PC-3 (cell line): ENCODE measurements around the gene ATP13A5. TPM values are rescaled to one million over a fixed set of nuclear protein-coding genes. Genes with fewer than 3 reads are reported as not detected.

Source experiments
- ATAC-seq: fragments of 200-7000 bp; cut with Tn5 transposase; 2 replicates; pipeline ENCODE4 v1.9.1; 2020; ENCODE audit warnings: mild to moderate bottlenecking, moderate library complexity
- BruUV-seq: library from RNA; stranded (reverse); fragments of 400-500 nt; replicated peaks from 2 replicates; lab custom pipeline; 2021; lab: Mats Ljungman, UMichigan
- CTCF ChIA-PET: fragments of 300-600 bp; sonication (Branson Sonifier 250); formaldehyde crosslinking; loops from one replicate; lab custom pipeline; 2022; ENCODE audit warnings: antibody characterized with exemption; lab: Charles Lee
- POLR2A ChIA-PET: fragments of 300-600 bp; sonication (Branson Sonifier 250); formaldehyde crosslinking; loops from one replicate; lab custom pipeline; 2022; ENCODE audit warnings: antibody characterized with exemption; ENCODE audit not compliant: unreplicated experiment; lab: Charles Lee
- DNase-seq: peaks from one replicate; pipeline ENCODE4 v3.0.0-alpha.2; 2015
- H2AFZ ChIP-seq: fragments of 300-600 bp; sonication (generic); 2 replicates; pipeline ENCODE4 v1.6.0; 2016; ENCODE audit warnings: antibody characterized with exemption, low read length
- H3F3A ChIP-seq: fragments of 300-600 bp; sonication (generic); one replicate; pipeline ENCODE4 v1.6.0; 2017; ENCODE audit warnings: antibody characterized with exemption, low read length, control low read depth, mild to moderate bottlenecking; ENCODE audit not compliant: unreplicated experiment
- H3K27ac ChIP-seq: fragments of 300-600 bp; sonication (generic); 2 replicates; pipeline ENCODE4 v1.5.1; 2016; ENCODE audit warnings: mild to moderate bottlenecking, low read length
- H3K27me3 ChIP-seq: fragments of 300-600 bp; sonication (generic); 2 replicates; pipeline ENCODE4 v1.6.1; 2016; ENCODE audit warnings: low read length, mixed read lengths
- H3K36me3 ChIP-seq: fragments of 300-600 bp; sonication (generic); 2 replicates; pipeline ENCODE4 v1.6.1; 2016; ENCODE audit warnings: low read depth, mixed run types, low read length, mixed read lengths
- H3K4me1 ChIP-seq: fragments of 300-600 bp; sonication (generic); 2 replicates; pipeline ENCODE4 v1.5.1; 2016; ENCODE audit warnings: low read length; ENCODE audit not compliant: insufficient read depth
- H3K4me2 ChIP-seq: fragments of 300-600 bp; sonication (generic); 2 replicates; pipeline ENCODE4 v1.6.0; 2016; ENCODE audit warnings: low read length
- H3K4me3 ChIP-seq: fragments of 300-600 bp; sonication (generic); 2 replicates; pipeline ENCODE4 v1.5.1; 2016; ENCODE audit warnings: mild to moderate bottlenecking, low read length, mixed read lengths
- H3K79me2 ChIP-seq: fragments of 300-600 bp; sonication (generic); 2 replicates; pipeline ENCODE4 v1.6.1; 2017; ENCODE audit warnings: low read length, mixed read lengths
- H3K9ac ChIP-seq: fragments of 300-600 bp; sonication (generic); 2 replicates; pipeline ENCODE4 v1.6.0; 2016; ENCODE audit warnings: mild to moderate bottlenecking, low read length
- H3K9me2 ChIP-seq: fragments of 300-600 bp; sonication (generic); replicated peaks from 2 replicates; pipeline ENCODE4 v1.6.1; 2016; ENCODE audit warnings: mixed run types, low read length, mixed read lengths
- H3K9me3 ChIP-seq: fragments of 300-600 bp; sonication (generic); 2 replicates; pipeline ENCODE4 v1.6.1; 2016; ENCODE audit warnings: low read length, mixed read lengths
- H4K20me1 ChIP-seq: fragments of 300-600 bp; sonication (generic); 2 replicates; pipeline ENCODE4 v1.6.1; 2016; ENCODE audit warnings: low read length, mixed read lengths
- CTCF ChIP-seq: fragments of 300-600 bp; sonication (generic); conservative IDR thresholded peaks from 2 replicates; pipeline ENCODE4 v1.5.1; 2017; ENCODE audit warnings: antibody characterized with exemption, low read depth, mild to moderate bottlenecking, low read length
- EZH2 ChIP-seq: fragments of 300-600 bp; sonication (generic); IDR thresholded peaks from one replicate; pipeline ENCODE4 v1.6.1; 2017; ENCODE audit warnings: antibody characterized with exemption, mild to moderate bottlenecking, low read length; ENCODE audit not compliant: unreplicated experiment
- EZH2phosphoT487 ChIP-seq: fragments of 300-600 bp; sonication (generic); IDR thresholded peaks from 2 replicates; pipeline ENCODE4 v1.6.1; 2018; ENCODE audit warnings: mild to moderate bottlenecking, antibody characterized with exemption, low read length, borderline replicate concordance
- intact Hi-C: fragments of 100-400 bp; cut with micrococcal nuclease; formaldehyde crosslinking; loops from 2 replicates; pipeline ENCODE4 v1.9.0; 2023
- total RNA-seq: library from RNA; depleted of rRNA; stranded (reverse); fragments of >200 nt; gene quantifications from 2 replicates; pipeline ENCODE4 v1.2.3, GENCODE V29; 2014

Gene ATP13A5
- total RNA-seq, 1 experiment from 2014 or later: not detected

GRCh38 chr3:193357291-193357690 lies 21.3 kb downstream of the ATP13A5 start:
- H3K9ac ChIP-seq: no peak overlapping the region
- H3K36me3 ChIP-seq: no peaks in the 10 kb centered on the region
- H3K79me2 ChIP-seq: no peaks in the 10 kb centered on the region
- H3K27me3 ChIP-seq: peaks cover 78% of the 10 kb centered on the region
- no peak overlapping the region for H3K4me2 ChIP-seq
- no peak overlapping the region for H3K27ac ChIP-seq
- H3K9me3 ChIP-seq: no peaks in the 10 kb centered on the region
- no peak overlapping the region for H3K4me3 ChIP-seq
- H3K9me2 ChIP-seq: no peaks in the 10 kb centered on the region
- no peak overlapping the region for H2AFZ ChIP-seq
- TF ChIP-seq EZH2phosphoT487 (no peak), EZH2 (no peak), CTCF (no peak)
- ChIA-PET POLR2A (no interaction called here), CTCF (no interaction called here)
- H3K4me1 ChIP-seq: no peaks in the 10 kb centered on the region
- intact Hi-C loops: no loop called here
- H3F3A ChIP-seq: no peaks in the 10 kb centered on the region
- no peak for DNase-seq
- H4K20me1 ChIP-seq: no peaks in the 10 kb centered on the region
- no peak for ATAC-seq
- no TSS peak for BruUV-seq

GRCh38 chr3:193354423-193354822 lies 24.1 kb downstream of the ATP13A5 start:
- POLR2A ChIA-PET: no interaction called here
- no peaks in the 10 kb centered on the region for H3K9me2 ChIP-seq
- H3K27me3 ChIP-seq: peaks cover 52% of the 10 kb centered on the region

More at GRCh38 chr3:193354423-193354822, 24.1 kb downstream of the ATP13A5 start:
- Histone ChIP-seq H2AFZ (no peak overlapping the region), H3K79me2 (no peaks in the 10 kb centered on the region), H3K36me3 (no peaks in the 10 kb centered on the region), H3F3A (no peaks in the 10 kb centered on the region), H4K20me1 (no peaks in the 10 kb centered on the region), H3K9me3 (no peaks in the 10 kb centered on the region), H3K4me3 (no peak overlapping the region), H3K4me1 (no peaks in the 10 kb centered on the region), H3K9ac (no peak overlapping the region), H3K27ac (no peak overlapping the region), H3K4me2 (no peak overlapping the region)
- BruUV-seq: no TSS peak
- no peak for TF ChIP-seq EZH2
- no peak for TF ChIP-seq CTCF
- no peak for TF ChIP-seq EZH2phosphoT487
- CTCF ChIA-PET: no interaction called here
- intact Hi-C loops: no loop called here
- ATAC-seq (no peak), DNase-seq (no peak)
